GM18909 (cell line): ENCODE results near the gene PTPRN2.
"Not testable (repeated sequence)": the region's sequence is repeated elsewhere in the genome, so short reads cannot be mapped to it uniquely, and the experiment has no call there.

ENCODE experiments used
- ATAC-seq: cut with Tn5 transposase; IDR thresholded peaks from one replicate; pipeline ENCODE4 v1.9.1; 2021; ENCODE audit warnings: mild to moderate bottlenecking; ENCODE audit not compliant: unreplicated experiment, poor library complexity

PTPRN2 gene

DNA sequence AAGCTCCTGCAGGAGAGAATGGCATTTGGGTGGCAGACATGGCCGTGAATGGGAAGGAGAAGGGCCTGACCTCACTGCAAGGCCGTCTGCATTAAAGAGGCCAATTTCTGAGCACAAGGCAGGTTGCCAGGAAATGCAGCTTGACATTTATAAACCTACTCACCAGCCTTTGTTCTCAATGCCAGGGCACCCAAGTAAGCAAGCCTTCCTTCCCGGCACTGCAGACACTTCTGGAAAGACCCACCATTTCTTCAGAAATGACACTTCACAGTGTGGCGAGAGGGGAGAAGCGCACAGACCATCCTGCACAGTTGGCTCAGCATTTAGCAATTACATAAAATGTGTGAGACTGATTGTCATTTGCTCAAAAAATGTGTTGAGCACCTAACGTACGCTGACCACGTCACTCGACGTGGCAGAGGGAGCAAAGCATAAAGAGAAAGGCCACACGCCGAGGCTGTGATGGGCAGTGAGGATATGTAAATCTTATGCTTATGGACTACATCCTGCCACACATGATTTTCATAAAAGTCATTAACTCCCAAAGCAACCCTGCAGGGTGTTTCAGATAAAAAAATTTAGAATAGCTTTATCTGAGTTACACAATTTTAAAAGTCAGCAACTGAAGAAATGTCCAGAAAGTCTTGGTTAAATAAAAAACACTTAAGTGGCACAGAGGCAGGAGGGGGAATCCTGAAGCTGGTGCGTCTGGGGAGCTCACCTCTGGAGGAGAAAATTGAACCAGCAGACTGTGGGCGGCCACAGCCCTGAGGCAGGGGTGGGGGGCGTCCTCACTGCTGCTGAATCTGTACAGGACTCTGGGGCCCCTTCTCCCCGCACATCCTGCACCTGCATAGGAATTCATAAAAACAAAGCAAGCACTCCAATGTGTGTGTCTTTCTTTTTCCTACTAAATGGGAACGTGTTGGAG is 543.8 kb downstream of the PTPRN2 start:
- ATAC-seq: no peak

DNA sequence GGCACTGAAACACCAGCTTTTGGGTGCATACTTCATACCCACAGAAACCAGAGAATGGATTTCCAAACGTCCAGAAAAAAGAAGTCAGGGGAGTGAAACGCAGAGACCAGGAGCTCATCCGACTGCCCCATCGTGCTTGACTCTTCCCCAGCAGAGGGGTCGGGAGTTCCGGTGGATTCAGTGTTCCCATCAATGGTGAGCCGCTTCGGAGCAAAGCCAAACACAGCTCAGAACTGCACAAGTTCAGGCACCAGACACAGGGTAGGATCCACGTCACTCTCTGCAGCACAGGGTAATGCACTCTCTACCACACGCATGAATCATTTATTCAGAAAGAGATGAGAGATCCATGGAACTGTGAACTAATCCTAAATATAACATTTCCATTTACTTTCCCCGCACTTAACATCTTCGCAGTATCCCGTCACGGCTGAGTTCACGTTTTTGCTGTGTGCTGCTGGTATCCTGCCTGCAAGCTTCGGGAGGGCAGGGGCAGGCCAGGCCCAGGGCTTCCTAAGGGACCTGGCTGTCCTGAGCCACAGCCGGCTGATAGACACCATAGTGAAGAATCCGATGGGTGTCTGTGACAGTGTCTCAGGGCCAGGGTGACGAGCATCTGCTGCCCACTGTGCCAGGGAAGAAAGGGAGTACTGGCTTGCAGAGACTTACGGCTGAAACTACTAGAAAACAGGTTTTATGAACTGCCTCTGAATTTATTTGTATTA is 545.3 kb downstream of the PTPRN2 start:
- no peak for ATAC-seq

DNA sequence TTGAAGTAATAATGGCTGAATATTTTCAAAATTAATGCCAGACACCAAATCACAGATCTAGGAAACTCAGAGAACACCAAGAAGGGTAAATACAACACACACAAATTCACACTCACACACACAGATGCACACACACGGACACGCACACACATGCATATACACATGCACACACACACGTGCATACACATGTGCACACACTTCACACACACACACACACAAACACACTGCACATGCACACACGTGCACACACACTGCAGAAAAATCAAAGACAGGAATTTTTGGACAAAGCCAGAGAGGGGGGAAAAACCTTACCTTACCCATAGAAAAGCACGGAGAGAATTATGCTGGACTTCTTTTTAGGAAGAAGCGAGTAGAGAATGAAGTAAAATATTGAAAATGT is 547.4 kb downstream of the PTPRN2 start:
- ATAC-seq: no peak

DNA sequence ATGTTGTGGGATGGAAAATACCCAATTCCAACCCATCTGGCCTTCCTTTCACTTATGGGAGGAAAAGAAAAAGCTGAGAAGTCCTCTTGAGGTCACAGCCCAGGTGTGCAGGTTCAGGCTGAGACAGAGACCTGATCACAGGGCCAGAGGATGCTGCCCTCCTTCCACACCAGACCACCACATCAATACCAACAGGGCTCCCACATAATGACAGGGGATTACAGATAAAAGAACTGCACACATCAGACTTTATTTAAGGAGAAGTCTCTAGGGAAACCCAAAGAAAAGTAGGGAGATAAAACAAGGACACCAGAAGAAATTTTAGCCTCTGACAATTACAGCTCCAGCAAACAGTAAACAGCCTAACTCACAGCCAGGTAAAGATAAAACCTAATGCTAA is 548.4 kb downstream of the PTPRN2 start:
- no peak for ATAC-seq

DNA sequence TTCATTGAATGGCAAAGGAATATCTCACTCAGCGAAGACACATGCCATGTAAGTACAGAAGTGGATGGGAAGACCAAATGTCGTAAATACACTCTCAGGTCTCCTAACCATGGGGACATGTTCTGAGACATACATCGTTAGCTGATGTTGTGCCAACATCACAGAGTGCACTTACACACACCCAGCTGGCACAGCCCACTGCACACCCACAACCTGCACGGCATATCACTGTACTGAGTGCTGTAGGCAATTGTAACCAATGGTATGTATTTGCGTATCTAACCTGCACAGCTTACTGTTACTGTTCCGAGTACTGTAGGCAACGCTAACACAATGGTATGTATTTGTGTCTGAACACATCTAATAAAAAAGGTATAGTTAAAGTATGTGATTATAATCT is 550.4 kb downstream of the PTPRN2 start:
- no peak for ATAC-seq

DNA sequence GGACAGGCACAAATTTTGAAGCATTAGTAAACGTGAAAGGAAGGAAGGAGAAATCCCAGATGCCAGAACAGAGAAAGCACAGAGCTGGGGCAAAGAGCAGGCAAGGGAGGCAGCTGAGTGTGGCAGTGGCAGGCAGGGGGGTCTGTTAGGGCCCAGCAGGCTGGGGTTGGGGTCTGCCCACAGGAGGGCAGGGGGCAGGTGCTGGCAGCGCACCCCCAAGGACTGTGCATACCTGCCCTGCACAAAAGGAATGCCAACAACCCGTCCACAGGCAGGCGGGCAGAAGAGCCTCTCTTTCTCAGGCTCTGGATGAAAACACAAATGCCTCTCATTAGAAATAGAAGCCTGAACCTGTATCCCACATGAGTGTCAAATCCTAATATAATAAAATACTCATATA is 552.3 kb downstream of the PTPRN2 start:
- no peak for ATAC-seq

DNA sequence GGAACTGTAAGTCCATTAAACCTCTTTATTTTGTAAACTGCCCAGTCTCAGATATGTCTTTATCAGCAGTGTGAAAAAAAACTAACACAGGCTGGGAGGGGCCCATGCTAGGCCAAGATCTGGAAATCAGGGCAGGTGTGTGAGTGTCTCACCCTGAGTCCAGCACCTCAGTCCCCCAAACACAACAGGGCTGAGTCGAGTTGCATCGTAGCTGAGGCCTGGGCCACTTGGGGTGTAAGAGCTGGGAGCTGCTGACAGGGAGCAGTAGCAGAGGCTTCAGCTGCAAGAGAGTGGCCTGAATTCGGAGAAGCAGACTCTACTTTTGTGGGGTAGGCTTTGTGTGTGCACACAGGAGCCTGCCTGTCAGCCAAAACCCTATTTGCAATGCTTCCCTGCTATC is 553.1 kb downstream of the PTPRN2 start:
- no peak for ATAC-seq

DNA sequence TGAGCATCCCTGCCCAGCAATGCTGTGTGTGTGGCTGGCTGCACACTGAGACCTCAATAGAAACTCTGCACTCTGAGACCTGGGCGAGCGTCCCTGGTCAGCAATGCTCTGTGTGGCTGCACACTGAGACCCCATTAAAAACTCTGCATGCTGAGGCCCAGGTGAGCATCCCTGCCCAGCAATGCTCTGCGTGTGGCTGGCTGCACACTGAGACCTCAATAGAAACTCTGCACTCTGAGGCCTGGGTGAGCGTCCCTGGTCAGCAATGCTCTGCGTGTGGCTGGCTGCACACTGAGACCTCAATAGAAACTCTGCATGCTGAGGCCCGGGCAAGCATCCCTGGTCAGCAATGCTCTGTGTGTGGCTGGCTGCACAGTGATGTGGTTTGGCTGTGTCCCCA is 553.7 kb downstream of the PTPRN2 start:
- ATAC-seq: not testable (repeated sequence)

DNA sequence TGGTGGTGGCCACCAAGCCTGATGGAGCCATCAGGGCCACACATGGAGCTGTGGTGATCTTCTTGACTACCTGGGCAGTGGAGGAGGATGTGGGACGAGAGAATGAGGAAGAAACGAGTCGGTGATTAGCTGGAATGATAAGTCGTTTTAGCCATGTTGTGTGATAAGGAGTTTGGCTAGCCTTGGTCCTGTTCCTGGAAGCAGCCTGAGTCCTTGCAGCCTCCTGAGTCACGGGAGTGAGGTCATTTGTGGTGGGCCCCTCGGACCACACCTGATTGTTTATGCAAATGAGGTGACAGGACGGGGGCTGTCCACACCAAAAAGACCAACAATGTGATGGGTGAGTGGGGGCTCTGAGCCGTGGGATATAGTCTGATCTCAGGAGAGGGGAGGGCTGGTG is 554.4 kb downstream of the PTPRN2 start:
- no peak for ATAC-seq

DNA sequence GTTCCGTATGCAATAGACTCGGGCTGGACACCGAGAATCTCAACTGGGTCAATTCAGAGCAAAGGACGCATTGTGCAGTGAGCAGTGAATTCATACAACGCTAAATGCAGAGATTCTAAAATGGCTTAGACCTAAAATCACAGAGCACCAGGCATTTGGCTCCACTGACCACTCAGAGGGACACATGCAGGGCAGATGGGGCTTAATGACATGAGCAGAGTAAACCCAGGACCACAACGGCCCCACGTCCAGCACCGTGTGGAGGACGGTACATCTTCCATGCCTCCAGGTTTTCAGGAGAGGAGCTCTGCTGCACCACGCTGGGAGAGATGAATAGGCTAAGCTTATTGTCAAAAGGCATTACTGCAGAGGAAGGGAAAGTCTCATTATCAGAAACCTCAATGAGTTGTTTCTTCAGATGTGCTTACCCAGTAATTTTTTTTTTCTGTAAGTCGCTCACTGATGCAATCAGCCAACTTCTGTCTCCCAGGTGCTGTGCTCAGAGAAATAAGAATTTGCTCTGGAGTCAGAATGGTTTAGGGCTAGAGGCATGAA is 555.0 kb downstream of the PTPRN2 start:
- no peak for ATAC-seq

DNA sequence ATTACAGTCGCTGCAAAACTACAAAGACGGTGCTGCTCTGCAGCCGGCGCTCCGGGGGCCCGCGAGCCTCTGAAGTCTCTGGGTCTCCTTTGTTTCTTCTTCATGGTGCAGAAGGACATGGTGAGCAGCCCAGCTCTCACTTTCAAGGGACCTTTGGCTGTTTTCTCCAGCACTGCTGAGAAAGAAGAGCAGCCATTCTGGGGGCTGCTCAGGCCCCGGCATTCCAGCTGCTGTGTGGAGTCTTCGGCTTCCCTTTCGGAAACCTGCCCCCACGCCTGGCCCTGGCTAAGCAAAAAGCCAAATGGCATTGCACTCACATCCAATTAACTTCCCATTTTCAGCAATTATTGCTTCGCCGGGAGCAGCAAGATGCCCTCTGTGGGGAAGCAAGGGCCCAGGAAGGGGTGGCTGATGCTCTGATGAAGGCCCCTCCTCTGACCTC is 555.7 kb downstream of the PTPRN2 start:
- no peak for ATAC-seq

DNA sequence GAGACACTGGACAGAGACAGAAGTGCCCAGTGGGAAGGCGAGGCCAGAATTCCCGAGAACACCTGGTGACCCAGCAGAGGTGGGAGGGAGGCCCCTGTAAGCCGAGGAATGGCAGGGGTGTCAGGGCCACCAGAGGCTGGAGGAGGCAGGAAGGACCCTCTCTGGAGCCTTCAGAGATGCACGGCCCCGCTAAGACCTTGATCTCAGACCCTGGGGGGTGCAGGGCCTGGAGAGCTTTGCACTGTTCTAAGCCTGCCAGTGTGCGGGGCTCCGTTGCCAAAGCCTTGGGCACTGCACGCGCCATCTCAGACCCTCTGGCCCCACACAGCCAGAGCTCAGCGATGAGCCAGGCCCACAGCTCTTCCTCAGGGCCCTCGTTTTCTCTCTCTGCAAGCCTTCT is 557.1 kb downstream of the PTPRN2 start:
- ATAC-seq: no peak

DNA sequence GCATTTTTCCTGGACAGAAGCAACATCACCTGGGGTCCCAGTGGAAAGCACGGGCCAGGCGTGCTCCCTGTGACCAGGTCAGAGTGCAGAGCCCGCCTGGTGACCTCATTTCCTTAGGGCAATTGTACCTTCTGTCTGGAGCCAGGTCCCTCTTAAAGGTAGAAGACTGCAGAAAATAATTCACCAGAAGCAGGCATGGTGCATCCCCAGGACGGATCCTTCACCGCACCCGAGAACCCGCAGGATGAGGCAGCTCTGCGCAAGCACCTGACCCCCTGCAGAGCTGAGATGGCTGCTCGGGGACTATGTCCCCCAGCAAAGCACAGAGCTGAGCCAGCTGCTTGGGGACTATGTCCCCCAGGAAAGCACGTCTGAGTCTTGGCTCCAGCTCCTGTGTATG is 557.6 kb downstream of the PTPRN2 start:
- no peak for ATAC-seq

DNA sequence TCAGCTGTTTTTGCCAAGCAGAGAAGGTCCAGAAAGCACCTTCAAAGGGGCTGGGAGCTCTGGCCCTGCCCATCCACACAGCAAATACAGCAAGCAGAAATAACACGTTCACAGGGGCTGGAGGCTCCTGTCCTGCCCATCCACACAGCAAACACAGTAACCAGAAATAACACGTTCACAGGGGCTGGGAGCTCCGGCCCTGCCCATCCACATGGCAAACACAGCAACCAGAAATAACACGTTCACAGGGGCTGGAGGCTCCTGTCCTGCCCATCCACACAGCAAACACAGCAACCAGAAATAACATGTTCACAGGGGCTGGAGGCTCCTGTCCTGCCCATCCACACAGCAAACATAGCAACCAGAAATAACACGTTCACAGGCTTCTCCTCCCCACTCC is 558.1 kb downstream of the PTPRN2 start:
- no peak for ATAC-seq

DNA sequence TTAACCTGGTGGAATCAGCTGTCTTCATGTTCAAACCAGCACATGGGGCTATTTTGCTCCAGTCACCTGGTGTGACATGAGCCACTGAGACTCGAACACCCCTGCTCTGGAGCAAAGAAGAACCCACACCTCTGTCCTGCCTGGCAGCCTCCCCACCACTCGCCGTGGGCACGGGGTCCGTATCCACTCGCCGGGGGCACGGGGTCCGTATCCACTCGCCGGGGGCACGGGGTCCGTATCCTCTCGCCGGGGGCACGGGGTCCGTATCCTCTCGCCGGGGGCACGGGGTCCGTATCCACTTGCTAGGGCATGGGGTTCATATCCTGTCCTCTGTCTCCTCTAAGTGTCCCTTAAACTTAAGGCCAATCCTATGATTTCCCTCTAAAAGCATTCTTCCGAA is 558.7 kb downstream of the PTPRN2 start:
- ATAC-seq: no peak

DNA sequence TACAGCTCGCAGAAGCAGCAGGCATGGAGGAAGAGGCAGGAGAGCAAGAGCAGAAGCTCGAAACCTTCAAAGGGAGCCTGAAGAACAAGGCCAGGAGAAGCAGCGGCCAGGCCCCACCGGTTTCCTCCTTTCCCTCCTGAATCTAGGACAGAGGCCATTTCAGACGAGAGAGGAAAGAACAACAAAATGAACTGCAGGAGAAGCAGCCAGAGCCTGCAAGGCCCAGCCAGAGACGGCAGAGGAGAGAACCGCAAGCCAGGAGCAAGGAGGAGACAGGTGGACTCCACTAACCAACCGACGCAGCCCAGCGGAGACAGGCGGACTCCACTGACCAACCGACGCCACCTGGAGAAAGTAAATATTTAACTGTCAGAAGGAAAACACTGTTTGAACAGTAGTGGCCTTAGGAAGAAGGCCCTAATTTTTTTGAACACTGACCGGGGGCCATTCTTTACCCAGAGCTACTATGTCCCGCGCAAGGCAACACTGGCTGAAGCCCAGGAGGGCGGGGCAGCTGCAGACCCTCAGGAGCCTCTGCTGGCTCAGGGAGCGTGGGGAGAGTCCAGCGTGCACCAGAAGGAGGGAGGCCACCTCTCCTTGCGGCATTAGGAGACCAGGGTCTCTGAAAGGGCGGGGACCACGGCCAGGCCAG is 559.2 kb downstream of the PTPRN2 start:
- ATAC-seq: no peak

DNA sequence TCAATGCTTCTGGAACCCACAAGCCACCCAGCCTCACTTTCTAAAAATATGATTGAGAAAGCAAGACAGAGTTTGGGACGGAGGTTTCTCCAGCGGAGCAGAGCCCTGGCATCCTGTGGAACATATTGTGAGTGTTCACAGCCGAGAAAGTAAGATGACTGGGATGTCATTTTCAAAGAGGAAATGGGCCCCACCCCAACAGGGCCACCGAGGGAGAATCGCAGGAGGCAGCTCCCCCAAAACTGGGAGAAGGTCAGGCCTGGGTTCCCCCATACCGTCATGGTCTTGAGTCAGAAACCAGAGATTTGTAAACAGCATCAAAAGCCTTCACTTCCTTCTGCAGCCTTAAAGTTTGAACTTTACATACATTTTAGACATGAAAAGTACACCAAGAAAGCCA is 560.0 kb downstream of the PTPRN2 start:
- no peak for ATAC-seq

DNA sequence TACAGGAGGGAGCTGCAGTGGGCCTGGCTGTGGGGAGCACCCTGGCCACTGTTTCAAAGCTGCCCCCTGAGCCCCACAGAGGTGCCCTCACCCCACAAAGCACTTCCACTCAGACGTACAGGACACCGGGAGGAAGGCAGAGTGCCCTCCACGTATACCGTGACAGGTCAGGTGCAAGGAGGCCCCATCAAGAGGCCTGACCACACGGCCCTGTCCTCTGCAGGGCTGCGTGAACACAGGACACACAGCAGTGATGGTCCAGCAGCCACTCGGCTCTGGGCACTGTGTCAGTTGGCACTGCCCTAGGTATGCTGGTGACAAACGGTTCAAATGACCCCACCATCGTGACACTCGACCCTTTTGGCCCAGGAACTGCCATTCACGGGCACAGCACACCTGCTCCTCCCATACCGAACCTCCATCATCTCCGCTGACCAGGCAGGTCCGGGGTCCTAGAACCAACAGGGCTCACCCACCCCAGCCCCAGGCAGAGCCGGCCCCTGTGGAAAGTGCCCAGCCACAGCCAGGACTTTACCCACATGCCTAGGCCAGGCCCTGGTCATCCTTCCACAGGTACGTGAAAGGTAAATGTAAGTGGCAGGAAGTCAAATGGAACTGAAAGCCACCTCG is 560.9 kb downstream of the PTPRN2 start:
- ATAC-seq: no peak

DNA sequence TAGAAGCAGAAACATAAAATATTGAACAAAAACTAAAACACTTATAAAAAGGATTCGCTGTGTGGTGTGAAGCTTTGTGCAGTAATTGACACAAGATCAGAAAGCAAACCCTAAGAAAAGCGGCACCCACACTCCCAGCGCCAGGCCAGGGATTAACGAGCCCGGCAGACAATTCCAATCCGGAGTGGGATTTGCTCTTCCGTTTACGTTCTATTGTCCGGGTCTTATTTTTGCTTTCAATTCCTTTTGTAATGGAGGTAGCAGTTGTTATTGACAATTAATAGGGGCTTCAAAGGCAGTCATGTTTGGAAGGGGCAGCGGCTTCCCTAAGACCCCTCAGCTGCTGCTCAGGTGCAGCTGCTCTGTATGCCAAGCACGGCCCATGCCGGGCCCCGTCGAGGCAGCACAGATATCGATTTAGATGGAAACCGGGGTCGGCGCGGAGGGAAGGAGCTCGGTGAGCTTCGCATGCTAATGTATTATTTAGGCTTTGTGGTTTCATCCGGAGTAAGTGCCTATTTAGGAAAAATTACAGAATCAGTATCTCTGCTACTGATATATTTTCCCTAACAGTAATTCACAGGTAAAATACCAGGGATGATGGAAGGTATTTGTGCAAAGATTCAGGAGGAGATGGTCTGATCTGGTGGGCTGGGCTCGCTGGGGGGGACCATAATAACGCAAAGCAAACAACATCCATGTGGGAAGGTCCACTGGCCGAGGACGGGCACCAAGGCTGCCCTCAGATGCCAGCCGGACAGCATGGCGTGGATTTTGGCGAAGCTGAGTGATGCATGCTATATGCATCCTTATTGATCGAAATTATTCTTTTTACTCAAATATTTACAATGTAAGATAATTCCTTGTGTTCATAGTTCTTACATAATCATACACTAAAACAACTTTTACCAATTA is 561.7 kb downstream of the PTPRN2 start:
- no peak for ATAC-seq
